Naive thymus-derived CD8-positive, alpha-beta T cell (primary cell): ENCODE data around the gene VDR. TPM values are rescaled to one million over a fixed set of nuclear protein-coding genes. Genes with fewer than 3 reads are reported as not detected.

Source experiments
- ATAC-seq, 2 donors: fragments of 150-1000 bp; cut with Tn5 transposase in 1 of 2; sonication (Bioruptor Pico), chemical (Tn5 transposase) in 1 of 2; 1 replicate in 1 of 2; 2 replicates in 1 of 2; pipeline ENCODE4 v1.10.0; 2021; ENCODE audit warnings: mild to moderate bottlenecking in 2 of 2, moderate library complexity in 2 of 2
- POLR2A ChIA-PET: fragments of 350-600 bp; sonication (Branson Sonifier 250); formaldehyde crosslinking; loops from one replicate; lab custom pipeline; 2021; ENCODE audit warnings: antibody characterized with exemption; lab: Charles Lee
- DNase-seq, 10 donors: peaks; one replicate each; pipeline versions ENCODE4 v3.0.0 to v3.0.0-alpha.2; 2020 to 2022
- H3K27ac Mint-ChIP-seq, 10 donors: one replicate each; pipeline ENCODE4 v1.8.0; 2020 to 2022; ENCODE audit warnings: mild to moderate bottlenecking in 10 of 10, mixed read lengths in 10 of 10, moderate library complexity in 4 of 10, inconsistent platforms in 1 of 10
- H3K27me3 Mint-ChIP-seq, 5 donors: one replicate each; pipeline ENCODE4 v1.8.0; 2021 to 2022; ENCODE audit warnings: mixed read lengths in 5 of 5
- H3K36me3 Mint-ChIP-seq, 3 donors: one replicate each; pipeline ENCODE4 v1.8.0; 2020 to 2022; ENCODE audit warnings: mixed read lengths in 3 of 3, mild to moderate bottlenecking in 2 of 3, inconsistent platforms in 1 of 3
- H3K4me1 Mint-ChIP-seq, 4 donors: one replicate each; pipeline ENCODE4 v1.8.0; 2021 to 2022; ENCODE audit warnings: mixed read lengths in 4 of 4
- H3K4me3 Mint-ChIP-seq, 10 donors: one replicate each; pipeline ENCODE4 v1.8.0; 2020 to 2022; ENCODE audit warnings: mild to moderate bottlenecking in 10 of 10, mixed read lengths in 10 of 10, moderate library complexity in 6 of 10, inconsistent platforms in 1 of 10
- H3K9me3 Mint-ChIP-seq, 9 donors: one replicate each; pipeline ENCODE4 v1.8.0; 2020 to 2022; ENCODE audit warnings: mixed read lengths in 9 of 9, mild to moderate bottlenecking in 3 of 9, inconsistent platforms in 1 of 9, moderate library complexity in 1 of 9
- polyA plus RNA-seq, 3 donors: library from polyadenylated mRNA; unstranded; fragments of 300-500 nt; fragmentation: Illumina TruSeq; gene quantifications; one replicate each; pipeline ENCODE4 v1.2.3, GENCODE V29; 2021
- total RNA-seq, 8 experiments: library from RNA in 2 of 8; stranded (reverse) in 2 of 8; gene quantifications; one replicate each; pipeline ENCODE4 v1.2.3 and lab custom pipeline; 2021 to 2026

VDR gene
- under 1 TPM; 0.49 to 0.73 TPM for total RNA-seq
- not detected for polyA plus RNA-seq
- 0.29 to 64.9 (median 5.6) reads per million in 6 experiments for total RNA-seq (lab: John Stamatoyannopoulos, UW)

DNA sequence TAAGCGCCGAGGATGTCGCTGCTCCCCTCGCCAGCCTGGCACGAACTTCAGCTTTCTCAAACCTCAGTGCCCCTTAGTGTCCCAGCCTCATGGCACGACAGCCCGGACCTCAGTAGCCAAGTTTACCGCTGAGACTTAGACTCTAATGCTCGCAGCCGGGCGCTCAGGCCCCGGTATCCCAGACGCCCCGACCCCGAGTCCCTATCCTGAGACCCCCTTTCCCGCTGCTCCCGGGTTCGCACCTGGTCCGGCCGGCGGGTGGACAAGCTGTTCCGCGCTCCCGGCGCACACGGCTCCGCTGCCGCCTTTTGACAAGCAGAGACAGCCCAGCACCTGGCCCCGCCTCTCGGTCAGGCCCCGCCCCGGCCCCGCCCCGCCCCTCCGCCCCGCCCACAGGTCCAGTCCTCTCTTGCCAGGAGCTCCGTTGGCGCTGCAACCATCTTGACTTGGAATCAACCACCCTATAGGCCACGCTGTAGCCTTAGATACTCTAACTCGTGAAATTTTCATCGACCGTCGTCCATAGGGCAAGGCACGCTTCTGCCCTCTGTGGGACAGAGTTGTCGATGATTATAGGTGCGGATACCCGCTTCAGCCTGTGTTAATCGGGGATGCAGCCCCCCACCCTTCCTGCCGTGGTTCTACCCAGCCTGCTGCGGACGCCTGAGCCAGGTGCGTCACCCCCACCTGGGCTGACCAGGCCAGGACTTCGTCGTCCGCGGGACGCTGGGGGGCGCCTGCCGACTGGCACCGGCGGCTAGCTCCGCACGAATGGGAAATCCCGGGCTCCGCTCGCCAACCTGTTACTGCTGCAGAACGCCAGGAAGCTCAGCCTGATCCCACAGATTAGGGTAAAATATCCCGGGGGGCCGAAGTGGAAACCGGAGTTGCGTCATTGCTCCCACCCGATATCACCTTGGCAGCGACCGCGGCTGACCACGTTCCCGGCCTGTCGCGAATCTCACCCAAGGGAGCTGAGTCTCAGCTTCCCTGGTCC lies at the start of gene VDR:
Gene VDR, minus strand, starts transcription at position 282 of the 997 bp plus-strand sequence. CDS start 25,881 bp downstream, outside the sequence.
- DNase-seq, result peak; percentile 33 to 76 (median 61)
- H3K9me3 Mint-ChIP-seq, result no peaks in the 10 kb centered on the region
- peak within 1 kb of the TSS; percentile 86 to 96 (median 90) for H3K4me3 Mint-ChIP-seq
- peaks cover 0 to 8% (median 0%) of the 10 kb centered on the region in 5 donors for H3K27me3 Mint-ChIP-seq
- POLR2A ChIA-PET, result interaction anchor here (1.1 to 2.2 kb wide), 2 partner anchors 19 to 22 kb away, joined by 4 to 20 read pairs; no protein-coding TSS in a partner anchor
- no peaks in the 10 kb centered on the region for H3K36me3 Mint-ChIP-seq
- H3K4me1 Mint-ChIP-seq, result peaks cover 27 to 52% (median 47%) of the 10 kb centered on the region in 4 donors
- peak within 1 kb of the TSS in 9 of 10 donors; percentile 13 to 87 (median 61) for H3K27ac Mint-ChIP-seq
- ATAC-seq, result peak; percentile 71 to 77

DNA sequence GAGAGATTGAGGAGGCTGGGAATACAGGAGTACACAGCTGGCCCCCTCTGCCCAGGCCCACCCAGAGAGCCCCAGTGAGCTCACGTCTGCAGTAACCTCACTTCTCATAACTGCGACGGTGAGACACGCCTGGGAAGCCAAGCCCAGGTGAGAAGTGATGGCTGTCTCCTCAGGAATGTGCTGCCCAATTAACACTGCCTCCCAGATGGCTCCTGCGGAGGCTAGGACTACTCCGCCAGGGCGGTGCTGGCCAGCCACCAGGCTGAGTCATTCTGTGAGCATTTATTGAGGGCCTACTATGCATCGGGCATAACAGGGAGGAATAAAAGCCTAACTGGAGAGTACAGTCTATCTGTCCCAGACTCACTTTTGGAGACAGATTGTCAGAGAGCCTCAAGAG lies 49.3 kb upstream of the VDR start:
- Mint-ChIP-seq H3K27me3 (peaks cover 0 to 13% (median 0%) of the 10 kb centered on the region in 5 donors), H3K9me3 (peaks cover 0 to 5% (median 0%) of the 10 kb centered on the region in 9 donors), H3K4me1 (peaks cover 0 to 14% (median 1%) of the 10 kb centered on the region in 4 donors), H3K27ac (no peak overlapping the region), H3K36me3 (peaks cover 0 to 3% (median 2%) of the 10 kb centered on the region in 3 donors), H3K4me3 (no peak overlapping the region)
- ATAC-seq (no peak), DNase-seq (no peak)
- POLR2A ChIA-PET, result no interaction called here

- POLR2A ChIA-PET, result interaction anchor here (0.5 kb wide), 1 partner anchor 864 kb away, joined by 4 read pairs; no protein-coding TSS in a partner anchor
- DNase-seq (no peak), ATAC-seq (no peak)
- Mint-ChIP-seq H3K9me3 (no peaks in the 10 kb centered on the region), H3K4me1 (peaks cover 0 to 14% (median 3%) of the 10 kb centered on the region in 4 donors), H3K36me3 (peaks cover 0 to 2% (median 0%) of the 10 kb centered on the region in 3 donors), H3K27ac (no peak overlapping the region), H3K4me3 (no peak overlapping the region), H3K27me3 (peaks cover 2 to 21% (median 7%) of the 10 kb centered on the region in 5 donors)
These were observed 46.2 kb upstream of the VDR start for GRCh38 chr12:47950856-47951468.

DNA sequence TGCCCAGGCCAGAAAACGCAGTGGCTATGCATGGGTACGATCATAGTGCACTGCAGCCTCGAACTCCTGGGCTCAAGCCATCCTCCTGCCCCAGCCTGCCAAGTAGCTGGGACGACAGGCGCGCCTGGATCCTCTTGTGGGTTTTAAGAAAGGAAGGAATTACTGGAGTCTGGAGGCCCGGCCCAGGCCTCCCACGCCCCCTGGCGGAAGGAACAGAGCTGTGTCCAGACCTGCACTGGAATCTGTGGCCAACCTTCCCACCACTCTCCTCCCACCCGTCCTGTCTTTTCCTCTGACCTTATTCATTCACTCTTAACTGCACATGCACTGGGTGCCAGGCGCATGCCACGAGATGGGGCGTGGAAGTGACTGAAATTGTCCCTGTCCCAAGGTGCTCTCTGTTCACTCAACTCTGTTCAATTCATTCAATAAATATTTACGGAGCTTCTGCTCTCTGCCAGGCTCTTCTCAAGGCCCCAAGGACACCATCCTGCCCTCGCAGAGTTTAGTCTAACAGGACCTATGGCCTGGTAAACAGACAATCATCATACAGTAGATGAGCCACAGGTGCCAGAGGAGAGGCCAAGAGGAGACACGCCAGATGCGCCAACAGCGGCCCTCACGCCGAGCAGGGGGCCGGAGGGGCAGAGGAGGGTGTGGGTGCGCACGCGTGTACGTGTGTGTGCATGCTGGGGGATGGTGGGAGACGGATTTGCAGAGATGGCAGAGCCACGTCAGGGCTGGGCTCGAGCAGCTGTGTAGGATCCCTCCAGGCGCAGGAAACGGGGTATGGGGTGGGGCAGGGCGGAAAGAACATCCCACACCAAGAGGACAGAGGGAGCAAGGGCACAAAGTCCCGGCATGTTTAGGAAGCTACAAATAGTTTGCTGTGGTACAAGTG lies 44.9 kb upstream of the VDR start:
- no peaks in the 10 kb centered on the region for H3K9me3 Mint-ChIP-seq
- DNase-seq (peak in 7 of 10 donors; percentile 12 to 42 (median 33)), ATAC-seq (peak; percentile 53 to 72)
- H3K4me1 Mint-ChIP-seq, result peaks cover 0 to 14% (median 3%) of the 10 kb centered on the region in 4 donors
- peaks cover 2 to 22% (median 7%) of the 10 kb centered on the region in 5 donors for H3K27me3 Mint-ChIP-seq
- no peak overlapping the region for H3K4me3 Mint-ChIP-seq
- H3K36me3 Mint-ChIP-seq, result peaks cover 0 to 2% (median 0%) of the 10 kb centered on the region in 3 donors
- H3K27ac Mint-ChIP-seq, result peak overlapping the region in 2 of 10 donors; percentile 11 to 55
- POLR2A ChIA-PET, result no interaction called here

- DNase-seq (no peak), ATAC-seq (no peak)
- POLR2A ChIA-PET, result no interaction called here
- Mint-ChIP-seq H3K27me3 (peaks cover 2 to 22% (median 13%) of the 10 kb centered on the region in 5 donors), H3K36me3 (peaks cover 0 to 2% (median 0%) of the 10 kb centered on the region in 3 donors), H3K4me3 (no peak overlapping the region), H3K4me1 (peaks cover 0 to 9% (median 3%) of the 10 kb centered on the region in 4 donors), H3K27ac (no peak overlapping the region), H3K9me3 (no peaks in the 10 kb centered on the region)
These were observed 42.5 kb upstream of the VDR start for GRCh38 chr12:47947341-47947740.

- peaks cover 2 to 24% (median 15%) of the 10 kb centered on the region in 5 donors for H3K27me3 Mint-ChIP-seq
- peak overlapping the region in 2 of 10 donors; percentile 41 to 55 for H3K27ac Mint-ChIP-seq
- no peaks in the 10 kb centered on the region for H3K9me3 Mint-ChIP-seq
- H3K36me3 Mint-ChIP-seq, result peaks cover 0 to 2% (median 0%) of the 10 kb centered on the region in 3 donors
- POLR2A ChIA-PET, result no interaction called here
- ATAC-seq, result no peak
- DNase-seq, result no peak
- no peak overlapping the region for H3K4me3 Mint-ChIP-seq
- H3K4me1 Mint-ChIP-seq, result peaks cover 0 to 9% (median 3%) of the 10 kb centered on the region in 4 donors
These were observed 41.9 kb upstream of the VDR start for GRCh38 chr12:47946413-47947323.

DNA sequence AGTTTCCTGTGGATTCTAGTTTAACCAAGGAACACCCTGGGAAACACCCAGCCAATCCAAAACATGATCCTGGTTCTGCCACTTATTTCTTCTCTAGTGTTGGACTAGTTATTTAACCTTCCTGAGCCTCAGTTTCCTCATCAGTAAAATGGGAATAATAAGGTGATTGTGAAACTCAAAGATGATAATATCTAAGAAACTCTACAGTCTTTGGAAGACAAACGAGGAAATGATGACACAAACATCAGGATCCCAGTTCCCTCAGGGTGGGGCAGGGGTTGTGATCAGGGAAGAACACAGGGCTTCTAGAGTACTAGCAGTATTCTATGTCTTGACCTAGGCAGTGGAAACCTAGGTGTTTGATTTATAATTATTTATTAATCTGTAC lies 40.5 kb upstream of the VDR start:
- no peak overlapping the region for H3K4me3 Mint-ChIP-seq
- no peak overlapping the region for H3K27ac Mint-ChIP-seq
- H3K27me3 Mint-ChIP-seq, result peaks cover 10 to 35% (median 25%) of the 10 kb centered on the region in 5 donors
- peaks cover 0 to 2% (median 0%) of the 10 kb centered on the region in 3 donors for H3K36me3 Mint-ChIP-seq
- H3K4me1 Mint-ChIP-seq, result peaks cover 6 to 12% (median 10%) of the 10 kb centered on the region in 4 donors
- POLR2A ChIA-PET, result no interaction called here
- ATAC-seq (no peak), DNase-seq (no peak)
- no peaks in the 10 kb centered on the region for H3K9me3 Mint-ChIP-seq

GRCh38 chr12:47944685-47945340 lies 40.0 kb upstream of the VDR start:
- no peak for ATAC-seq
- no peak overlapping the region for H3K27ac Mint-ChIP-seq
- H3K4me1 Mint-ChIP-seq, result peaks cover 6 to 14% (median 8%) of the 10 kb centered on the region in 4 donors
- POLR2A ChIA-PET, result no interaction called here
- no peaks in the 10 kb centered on the region for H3K9me3 Mint-ChIP-seq
- no peak for DNase-seq
- H3K27me3 Mint-ChIP-seq, result peaks cover 12 to 31% (median 21%) of the 10 kb centered on the region in 5 donors
- H3K36me3 Mint-ChIP-seq, result peaks cover 0 to 2% (median 0%) of the 10 kb centered on the region in 3 donors
- H3K4me3 Mint-ChIP-seq, result no peak overlapping the region

- DNase-seq (no peak), ATAC-seq (no peak)
- Mint-ChIP-seq H3K4me3 (no peak overlapping the region), H3K4me1 (peaks cover 0 to 14% (median 7%) of the 10 kb centered on the region in 4 donors), H3K9me3 (no peaks in the 10 kb centered on the region), H3K36me3 (peaks cover 0 to 2% (median 0%) of the 10 kb centered on the region in 3 donors), H3K27me3 (peaks cover 12 to 31% (median 23%) of the 10 kb centered on the region in 5 donors), H3K27ac (peak overlapping the region in 1 of 10 donors; percentile 45)
- POLR2A ChIA-PET, result no interaction called here
These were observed 39.0 kb upstream of the VDR start for GRCh38 chr12:47943623-47944340.

DNA sequence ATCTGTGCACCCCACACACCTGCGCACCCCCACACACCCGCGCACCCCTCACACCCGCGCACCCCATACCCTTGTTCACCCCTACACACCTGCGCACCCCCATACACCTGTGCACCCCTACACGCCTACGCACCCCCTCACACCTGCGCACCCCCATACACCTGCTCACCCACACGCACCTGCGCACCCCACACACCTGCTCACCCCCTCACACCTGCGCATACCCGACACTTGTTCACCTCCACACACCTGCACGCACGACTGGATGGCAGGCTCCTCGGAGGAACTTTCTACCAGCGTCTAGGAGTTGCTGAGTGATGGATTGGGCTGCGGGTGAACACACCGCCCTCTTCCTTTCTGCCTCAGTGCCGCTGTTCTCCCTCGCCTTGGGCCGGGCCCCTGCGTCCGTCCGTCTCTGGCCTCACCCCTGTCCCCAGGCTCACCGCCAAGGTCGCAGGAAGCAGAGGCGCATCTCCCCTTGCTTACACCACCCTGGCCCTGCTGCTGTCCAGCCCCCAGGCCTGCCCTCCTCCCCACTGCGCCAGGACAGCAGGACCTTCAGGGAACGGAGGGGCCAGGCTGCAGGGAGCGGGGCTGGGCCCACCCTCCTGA lies 37.9 kb upstream of the VDR start:
- H3K4me1 Mint-ChIP-seq, result peaks cover 0 to 14% (median 7%) of the 10 kb centered on the region in 4 donors
- peaks cover 12 to 31% (median 23%) of the 10 kb centered on the region in 5 donors for H3K27me3 Mint-ChIP-seq
- peaks cover 0 to 2% (median 0%) of the 10 kb centered on the region in 3 donors for H3K36me3 Mint-ChIP-seq
- H3K27ac Mint-ChIP-seq, result no peak overlapping the region
- no peak overlapping the region for H3K4me3 Mint-ChIP-seq
- ATAC-seq (no peak), DNase-seq (no peak)
- no peaks in the 10 kb centered on the region for H3K9me3 Mint-ChIP-seq
- POLR2A ChIA-PET, result no interaction called here
